C4-2B (cell line): ENCODE data around the gene SNRNP200.

Source experiments
- H3K27ac ChIP-seq: fragments of 450-650 bp; 2 replicates; pipeline ENCODE4 v1.5.1; 2017
- ZFX ChIP-seq: fragments of 450-650 bp; IDR thresholded peaks from 2 replicates; pipeline ENCODE4 v1.6.1; 2017
- TF ChIP-seq, protein P1 (sequence below): fragments of 450-650 bp; conservative IDR thresholded peaks from 2 replicates; pipeline ENCODE4 v1.5.1; 2017; ENCODE audit warnings: mild to moderate bottlenecking

SNRNP200 gene

DNA sequence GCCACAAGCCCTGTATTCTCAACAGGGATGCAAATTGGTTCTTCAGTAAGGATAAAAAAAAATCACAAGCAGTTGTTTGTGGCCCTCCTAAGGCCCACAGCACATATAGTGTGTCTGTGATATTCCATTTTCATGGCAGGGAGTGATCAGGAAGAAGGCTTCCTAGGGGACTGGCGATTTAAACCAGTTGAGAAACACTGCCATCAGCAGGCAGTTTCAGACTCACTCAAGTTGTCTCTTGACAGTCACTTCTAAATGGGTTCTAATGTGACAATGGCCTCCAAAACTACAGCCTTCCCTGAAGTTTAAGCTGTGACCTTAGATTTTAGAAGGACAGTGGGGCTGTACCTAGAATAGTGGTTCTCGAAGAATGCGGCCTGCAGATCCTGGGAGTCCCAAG, 33.4 kb downstream of the SNRNP200 start:
- TF ChIP-seq, protein P1, sequence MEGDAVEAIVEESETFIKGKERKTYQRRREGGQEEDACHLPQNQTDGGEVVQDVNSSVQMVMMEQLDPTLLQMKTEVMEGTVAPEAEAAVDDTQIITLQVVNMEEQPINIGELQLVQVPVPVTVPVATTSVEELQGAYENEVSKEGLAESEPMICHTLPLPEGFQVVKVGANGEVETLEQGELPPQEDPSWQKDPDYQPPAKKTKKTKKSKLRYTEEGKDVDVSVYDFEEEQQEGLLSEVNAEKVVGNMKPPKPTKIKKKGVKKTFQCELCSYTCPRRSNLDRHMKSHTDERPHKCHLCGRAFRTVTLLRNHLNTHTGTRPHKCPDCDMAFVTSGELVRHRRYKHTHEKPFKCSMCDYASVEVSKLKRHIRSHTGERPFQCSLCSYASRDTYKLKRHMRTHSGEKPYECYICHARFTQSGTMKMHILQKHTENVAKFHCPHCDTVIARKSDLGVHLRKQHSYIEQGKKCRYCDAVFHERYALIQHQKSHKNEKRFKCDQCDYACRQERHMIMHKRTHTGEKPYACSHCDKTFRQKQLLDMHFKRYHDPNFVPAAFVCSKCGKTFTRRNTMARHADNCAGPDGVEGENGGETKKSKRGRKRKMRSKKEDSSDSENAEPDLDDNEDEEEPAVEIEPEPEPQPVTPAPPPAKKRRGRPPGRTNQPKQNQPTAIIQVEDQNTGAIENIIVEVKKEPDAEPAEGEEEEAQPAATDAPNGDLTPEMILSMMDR = no peak
- no peak for TF ChIP-seq ZFX
- no peak overlapping the region for H3K27ac ChIP-seq

- peak overlapping the region; percentile 91 for H3K27ac ChIP-seq
- no peak for TF ChIP-seq ZFX
- TF ChIP-seq, protein P1 = peak; percentile 50
Observed at GRCh38 chr2:96267159-96267971, 38.0 kb downstream of the SNRNP200 start.

- peak within 1 kb of the TSS; percentile 91 for H3K27ac ChIP-seq
- peak; percentile 88 for TF ChIP-seq ZFX
- TF ChIP-seq, protein P1 = no peak
Observed at GRCh38 chr2:96265840-96266679, 39.3 kb downstream of the SNRNP200 start, which contains the start of the genes CIAO1 and TMEM127. CIAO1 (plus strand) TSS chr2:96266225; CDS start chr2:96266351, 126 bp downstream. TMEM127 (minus strand) TSS chr2:96265997; CDS start chr2:96265381, 616 bp downstream.

GRCh38 chr2:96265349-96265839, 40.0 kb downstream of the SNRNP200 start:
- TF ChIP-seq ZFX = no peak
- TF ChIP-seq, protein P1 = no peak
- H3K27ac ChIP-seq = peak overlapping the region; percentile 91

GRCh38 chr2:96264656-96265348, 40.5 kb downstream of the SNRNP200 start:
- peak overlapping the region; percentile 91 for H3K27ac ChIP-seq
- TF ChIP-seq, protein P1 = no peak; the same call in 1 of the 2 replicates
- no peak for TF ChIP-seq ZFX

- TF ChIP-seq, protein P1 = no peak
- no peak for TF ChIP-seq ZFX
- H3K27ac ChIP-seq = no peak overlapping the region
Observed at GRCh38 chr2:96264086-96264485, 41.3 kb downstream of the SNRNP200 start.
